GM10248 (cell line): Measurements from ENCODE around the gene AIG1.

ENCODE experiments used
- CTCF ChIA-PET: fragments of 300-600 bp; sonication (Branson Sonifier 250); formaldehyde crosslinking; extraction: SDS; loops from one replicate; lab custom pipeline; 2021; ENCODE audit warnings: antibody characterized with exemption; lab: Yijun Ruan, JAX
- POLR2A ChIA-PET: fragments of 350-650 bp; sonication (Branson Sonifier 250); formaldehyde crosslinking; extraction: SDS; loops from one replicate; lab custom pipeline; 2020; ENCODE audit warnings: antibody characterized with exemption; lab: Yijun Ruan, JAX
- DNase-seq: peaks from one replicate; pipeline ENCODE4 v3.0.0; 2012; ENCODE audit errors: extremely low spot score
- CTCF ChIP-seq: IDR thresholded peaks from 2 replicates; pipeline ENCODE4 v1.5.1; 2012; ENCODE audit warnings: mild to moderate bottlenecking, low read depth; ENCODE audit errors: extremely low read depth, missing control alignments, control extremely low read depth

The AIG1 gene

GRCh38 chr6:143053856-143054255 is 6.8 kb upstream of the AIG1 start:
- TF ChIP-seq CTCF: no peak
- ChIA-PET POLR2A (interaction anchor here (0.6 to 0.7 kb wide), 2 partner anchors 76 to 300 kb away, joined by 4 read pairs; no protein-coding TSS in a partner anchor), CTCF (interaction anchor here (2.5 kb wide), 1 partner anchor 20 kb away, joined by 6 read pairs; no protein-coding TSS in a partner anchor)
- DNase-seq: no peak

GRCh38 chr6:143054329-143054728 is 6.4 kb upstream of the AIG1 start:
- no peak for DNase-seq
- TF ChIP-seq CTCF: no peak
- ChIA-PET POLR2A (interaction anchor here (0.6 to 0.7 kb wide), 2 partner anchors 76 to 301 kb away, joined by 4 read pairs; no protein-coding TSS in a partner anchor), CTCF (interaction anchor here (1.2 to 2.5 kb wide), 2 partner anchors 10 to 20 kb away, joined by 4 to 6 read pairs; no protein-coding TSS in a partner anchor)

GRCh38 chr6:143055213-143055612 is 5.5 kb upstream of the AIG1 start:
- TF ChIP-seq CTCF: no peak
- ChIA-PET POLR2A (no interaction called here), CTCF (interaction anchor here (1.2 to 2.5 kb wide), 4 partner anchors 8 to 21 kb away, joined by 3 to 6 read pairs (median 4); no protein-coding TSS in a partner anchor)
- DNase-seq: no peak

- ChIA-PET POLR2A (no interaction called here), CTCF (interaction anchor here (1.2 to 2.5 kb wide), 3 partner anchors 9 to 22 kb away, joined by 3 to 6 read pairs (median 4); no protein-coding TSS in a partner anchor)
- DNase-seq: no peak
- TF ChIP-seq CTCF: no peak
Observed at GRCh38 chr6:143055891-143056290, 4.8 kb upstream of the AIG1 start.

- no peak for TF ChIP-seq CTCF
- DNase-seq: no peak
- POLR2A ChIA-PET: no interaction called here
- CTCF ChIA-PET: interaction anchor here (1.6 kb wide), 2 partner anchors 367 to 370 kb away, joined by 3 read pairs; no protein-coding TSS in a partner anchor
Observed at GRCh38 chr6:143058987-143059386, 1.7 kb upstream of the AIG1 start.

- no peak for TF ChIP-seq CTCF
- DNase-seq: peak; percentile 20
- CTCF ChIA-PET: interaction anchor here (1.1 to 1.6 kb wide), 3 partner anchors 14 to 369 kb away, joined by 3 read pairs; no protein-coding TSS in a partner anchor
- POLR2A ChIA-PET: no interaction called here
Observed at GRCh38 chr6:143059663-143060353, 881 bp upstream of the AIG1 start.
